ENCODE measurements around the gene CPNE5. TPM values are rescaled to one million over a fixed set of nuclear protein-coding genes. Genes with fewer than 3 reads are reported as not detected.
A peak's percentile ranks its signal among the peaks of the same experiment; 100 is the strongest.

The CPNE5 gene
- total RNA-seq, 1 donor, result 0.18 TPM

- TF ChIP-seq CTCF (IDR thresholded peaks at IDR 0.05; ENCODE audit: insufficient read depth, low read length), result no peak
- DNase-seq (ENCODE audit: low read depth), result no peak
- H3K4me3 ChIP-seq (ENCODE audit: low read depth, low read length), result no peak overlapping the region
Measured at GRCh38 chr6:36822506-36823269, 16.6 kb downstream of the CPNE5 start.

- no peak for TF ChIP-seq CTCF (IDR thresholded peaks at IDR 0.05; ENCODE audit: insufficient read depth, low read length)
- no peak for DNase-seq (ENCODE audit: low read depth)
- no peak overlapping the region for H3K4me3 ChIP-seq (ENCODE audit: low read depth, low read length)
Measured at GRCh38 chr6:36821581-36822335, 17.5 kb downstream of the CPNE5 start.

DNA sequence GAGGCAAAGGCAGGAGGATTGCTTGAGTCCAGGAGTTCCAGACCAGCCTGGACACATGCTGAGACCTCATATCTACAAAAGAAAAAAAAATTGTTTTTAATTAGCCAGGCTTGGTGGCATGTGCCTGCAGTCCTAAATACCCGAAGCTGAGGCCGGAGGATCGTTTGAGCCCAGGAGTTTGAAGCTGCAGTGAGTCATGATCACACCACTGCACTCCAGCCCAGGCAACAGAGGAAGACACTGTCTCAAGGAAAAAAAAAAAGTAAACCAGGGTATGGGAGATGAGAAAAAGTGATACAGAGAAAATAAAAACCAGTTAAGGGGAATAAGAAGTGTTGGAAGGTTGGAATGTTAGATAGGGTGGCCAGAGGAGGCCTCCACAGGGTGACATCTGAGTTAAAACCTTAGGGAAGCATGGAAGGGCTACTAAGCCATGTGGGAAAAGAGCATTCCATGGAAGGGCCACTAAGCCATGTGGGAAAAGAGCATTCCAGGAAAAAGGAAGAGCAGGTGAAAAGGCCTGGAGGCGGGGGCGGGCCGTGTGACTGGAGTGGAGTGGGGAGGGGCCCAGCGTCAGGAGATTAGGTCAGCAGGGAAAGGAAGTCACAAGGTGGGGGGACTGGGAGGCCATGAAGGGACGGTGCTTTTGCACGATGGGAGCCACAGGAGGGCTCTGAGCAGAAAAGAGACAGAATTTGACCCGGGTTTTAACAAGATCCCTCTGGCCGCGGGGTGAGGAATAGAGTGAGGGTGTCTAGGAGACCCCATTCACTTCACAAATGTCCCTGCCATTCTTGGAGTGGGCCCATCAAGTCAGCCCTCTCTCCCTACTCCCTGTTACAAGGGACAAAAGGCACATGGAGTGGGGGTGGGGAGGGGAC lies 18.3 kb downstream of the CPNE5 start:
- TF ChIP-seq CTCF (IDR thresholded peaks at IDR 0.05; ENCODE audit: insufficient read depth, low read length), result no peak
- peak; percentile 18 for DNase-seq (ENCODE audit: low read depth)
- no peak overlapping the region for H3K4me3 ChIP-seq (ENCODE audit: low read depth, low read length)

GRCh38 chr6:36818756-36819155 lies 20.5 kb downstream of the CPNE5 start:
- H3K4me3 ChIP-seq (ENCODE audit: low read depth, low read length), result no peak overlapping the region
- no peak for DNase-seq (ENCODE audit: low read depth)
- TF ChIP-seq CTCF (IDR thresholded peaks at IDR 0.05; ENCODE audit: insufficient read depth, low read length), result no peak

DNA sequence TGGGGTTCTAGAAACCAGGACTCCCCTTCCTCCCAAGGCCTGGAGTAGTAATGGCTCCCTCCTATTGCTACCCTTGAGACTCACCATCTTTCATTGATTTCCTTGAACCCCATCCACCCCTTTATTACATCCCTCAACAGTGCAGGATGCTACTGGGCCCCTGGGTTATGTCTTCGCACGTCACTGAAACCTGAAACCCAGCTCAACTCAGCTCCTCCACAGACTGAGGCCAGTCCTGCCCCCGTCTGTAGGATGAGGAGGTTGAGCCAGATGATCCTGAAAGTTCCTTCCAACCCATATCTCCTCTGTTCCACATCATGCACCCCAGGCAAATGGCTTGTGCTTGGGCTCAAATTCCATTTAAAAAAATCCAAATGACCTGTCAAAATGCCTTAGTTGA lies 21.4 kb downstream of the CPNE5 start:
- TF ChIP-seq CTCF (IDR thresholded peaks at IDR 0.05; ENCODE audit: insufficient read depth, low read length), result no peak
- no peak overlapping the region for H3K4me3 ChIP-seq (ENCODE audit: low read depth, low read length)
- DNase-seq (ENCODE audit: low read depth), result no peak

GRCh38 chr6:36817176-36817817 lies 21.9 kb downstream of the CPNE5 start:
- no peak overlapping the region for H3K4me3 ChIP-seq (ENCODE audit: low read depth, low read length)
- DNase-seq (ENCODE audit: low read depth), result no peak
- TF ChIP-seq CTCF (IDR thresholded peaks at IDR 0.05; ENCODE audit: insufficient read depth, low read length), result no peak

All from fibroblast of the aortic adventitia (primary cell).